HEK293T (cell line): ENCODE measurements around the gene IL1B.

Source experiments
- FOXK2 ChIP-seq: fragments of 450-650 bp; IDR thresholded peaks from 2 replicates; pipeline ENCODE4 v1.6.1; 2016; ENCODE audit warnings: mild to moderate bottlenecking
- FOXM1 ChIP-seq: fragments of 450-650 bp; IDR thresholded peaks from 2 replicates; pipeline ENCODE4 v1.6.1; 2017; ENCODE audit warnings: mild to moderate bottlenecking, borderline replicate concordance
- HDGF ChIP-seq: fragments of 450-650 bp; IDR thresholded peaks from 2 replicates; pipeline ENCODE4 v1.6.1; 2017; ENCODE audit warnings: antibody characterized with exemption, borderline replicate concordance
- LEF1 ChIP-seq: fragments of 450-650 bp; IDR thresholded peaks from 2 replicates; pipeline ENCODE4 v1.6.1; 2017; ENCODE audit warnings: mild to moderate bottlenecking, borderline replicate concordance
- SP1 ChIP-seq: fragments of 450-650 bp; IDR thresholded peaks from 2 replicates; pipeline ENCODE4 v1.6.1; 2017

- TF ChIP-seq FOXK2 (no peak), FOXM1 (no peak), SP1 (no peak), HDGF (no peak), LEF1 (no peak)
Measured at GRCh38 chr2:112805542-112805941, 31.0 kb downstream of the IL1B start.
